ENCODE data around the gene TPCN2.
A peak's percentile ranks its signal among the peaks of the same experiment; 100 is the strongest.

TPCN2 gene

DNA sequence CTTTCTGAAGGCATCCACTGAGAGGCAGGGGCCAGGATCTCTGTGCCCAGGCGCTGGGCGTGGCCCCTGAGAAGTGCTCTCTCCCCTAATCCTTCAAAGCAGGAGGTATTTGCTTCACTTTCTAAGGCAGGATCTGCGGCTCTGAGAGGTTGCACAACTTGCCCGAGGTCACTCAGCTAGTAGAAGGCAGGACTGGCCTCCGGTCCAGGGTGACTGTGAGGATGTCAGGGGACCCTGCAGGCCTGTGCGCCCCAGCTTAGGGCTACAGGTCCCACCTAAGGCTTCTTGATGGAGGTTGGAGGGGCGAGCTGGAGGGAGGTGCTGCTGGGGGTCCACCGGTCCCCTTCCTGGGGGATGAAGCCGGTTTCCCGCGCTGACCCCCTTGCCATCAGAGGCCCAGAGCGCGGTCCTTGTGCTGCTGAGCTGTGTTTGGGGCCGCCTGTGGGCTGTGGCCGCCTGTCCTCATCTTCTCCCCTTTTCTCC lies 108.0 kb downstream of the TPCN2 start:
- no peak for TF ChIP-seq CTCF (IDR thresholded peaks at IDR 0.05)
- Histone ChIP-seq H3K27ac (peak overlapping the region; percentile 43 to 67), H3K4me3 (peak overlapping the region; percentile 50)
- DNase-seq (ENCODE audit: low spot score), result no peak

DNA sequence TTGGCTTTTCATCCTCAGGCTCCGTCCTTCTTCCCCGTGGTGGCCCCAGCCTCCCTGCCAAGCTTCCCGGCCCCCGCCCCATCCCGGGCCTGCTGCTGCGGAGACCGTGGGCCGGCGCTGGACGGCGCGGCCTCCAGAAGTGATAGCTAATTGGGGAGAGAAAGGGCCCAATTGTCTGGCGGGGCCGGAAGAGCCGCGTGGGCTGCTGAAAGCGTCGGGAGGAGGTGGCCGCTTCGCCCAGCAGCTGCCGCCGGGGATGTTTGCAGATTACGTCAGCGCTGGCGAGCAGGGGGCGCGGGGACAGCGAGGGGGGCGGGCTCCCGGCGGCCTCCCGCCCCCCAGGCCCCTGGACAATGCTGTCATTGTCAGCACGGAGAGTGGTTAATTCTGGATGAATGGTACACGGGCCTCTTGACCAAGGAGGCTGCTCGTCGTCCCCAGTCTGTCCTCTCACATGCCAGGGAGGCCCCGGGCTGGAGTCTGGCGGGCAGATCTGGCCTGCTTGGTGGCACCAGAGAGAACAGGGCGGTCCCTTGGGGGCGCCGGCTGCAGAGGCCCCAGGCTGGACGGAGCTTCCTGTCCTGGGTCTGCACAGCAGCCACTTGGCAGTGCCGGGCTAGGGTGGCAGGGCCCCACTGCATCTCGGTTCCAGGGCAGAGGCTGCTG lies 108.6 kb downstream of the TPCN2 start:
- peak overlapping the region; percentile 50 for H3K4me3 ChIP-seq
- peak overlapping the region; percentile 43 to 67 for H3K27ac ChIP-seq
- no peak for TF ChIP-seq CTCF (IDR thresholded peaks at IDR 0.05)
- DNase-seq (ENCODE audit: low spot score), result no peak

DNA sequence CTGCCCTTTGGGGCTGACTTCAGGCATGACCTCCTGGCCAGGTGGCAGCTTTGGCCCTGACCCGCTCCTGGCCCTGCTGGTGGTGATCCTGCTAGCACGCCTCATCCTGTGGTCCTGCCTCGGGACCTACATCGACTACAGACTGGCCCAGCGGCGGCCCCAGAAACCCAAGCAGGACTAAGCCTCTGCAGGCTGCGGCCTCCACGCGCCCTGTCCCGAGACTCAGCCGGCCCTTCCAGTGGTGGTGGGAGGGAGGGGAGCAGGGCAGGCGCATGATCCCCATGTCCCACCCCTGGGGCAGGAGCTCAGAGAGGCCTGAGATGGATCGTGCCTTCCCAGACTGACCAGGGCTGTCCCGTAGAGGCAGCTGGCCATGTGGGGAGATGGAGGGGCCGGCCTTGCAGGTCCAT lies 109.1 kb downstream of the TPCN2 start:
- no peak for DNase-seq (ENCODE audit: low spot score)
- H3K27ac ChIP-seq, result peak overlapping the region; percentile 43 to 67
- no peak for TF ChIP-seq CTCF (IDR thresholded peaks at IDR 0.05)
- peak overlapping the region; percentile 50 for H3K4me3 ChIP-seq

DNA sequence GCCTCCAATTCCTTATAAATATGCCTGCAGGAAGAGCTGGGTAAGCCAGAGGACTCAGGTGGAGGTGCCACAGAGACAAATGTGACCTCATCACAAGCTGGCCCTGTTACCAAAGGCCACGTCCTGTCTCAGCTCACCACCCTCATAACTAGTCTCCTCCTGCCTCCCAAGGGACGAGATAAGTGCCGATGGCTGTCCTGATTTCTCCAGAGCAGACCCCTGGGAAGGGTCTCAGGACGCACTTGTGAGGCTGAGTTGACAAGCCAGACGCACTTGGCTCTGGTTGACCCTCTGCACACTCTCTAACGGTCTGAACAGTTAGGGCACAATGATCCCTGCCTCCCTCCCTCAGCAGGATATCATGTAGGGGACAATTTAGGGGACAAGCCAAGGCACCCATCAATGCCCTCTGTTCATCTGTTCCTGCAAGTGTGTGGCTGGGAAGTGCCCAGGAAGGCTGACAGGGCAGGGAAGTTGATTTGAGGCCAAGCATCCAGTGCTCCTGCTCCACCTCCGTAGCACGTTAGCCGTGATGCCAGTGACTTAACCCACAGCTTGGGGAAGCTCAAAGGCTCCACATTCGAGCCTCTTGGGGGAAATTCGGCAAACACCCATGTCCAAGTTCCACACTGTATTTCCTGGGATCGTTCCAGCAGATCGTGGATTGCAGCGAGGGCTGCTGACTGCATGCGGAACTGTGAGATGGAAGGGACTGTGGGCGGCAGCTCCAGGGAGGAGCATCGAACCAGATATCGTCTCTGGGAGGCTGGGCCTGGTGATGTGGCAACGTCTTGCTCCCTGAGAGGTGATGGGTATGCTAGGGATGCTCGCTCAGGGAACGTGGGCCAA lies 109.8 kb downstream of the TPCN2 start:
- H3K27ac ChIP-seq, result peak overlapping the region in 1 of 2 donors; percentile 67
- no peak for DNase-seq (ENCODE audit: low spot score)
- TF ChIP-seq CTCF (IDR thresholded peaks at IDR 0.05), result no peak
- no peak overlapping the region for H3K4me3 ChIP-seq

- H3K4me3 ChIP-seq, result no peak overlapping the region
- no peak overlapping the region for H3K27ac ChIP-seq
- TF ChIP-seq CTCF (IDR thresholded peaks at IDR 0.05), result no peak
- no peak for DNase-seq (ENCODE audit: low spot score)
These were observed 110.6 kb downstream of the TPCN2 start for GRCh38 chr11:69159150-69159852.

DNA sequence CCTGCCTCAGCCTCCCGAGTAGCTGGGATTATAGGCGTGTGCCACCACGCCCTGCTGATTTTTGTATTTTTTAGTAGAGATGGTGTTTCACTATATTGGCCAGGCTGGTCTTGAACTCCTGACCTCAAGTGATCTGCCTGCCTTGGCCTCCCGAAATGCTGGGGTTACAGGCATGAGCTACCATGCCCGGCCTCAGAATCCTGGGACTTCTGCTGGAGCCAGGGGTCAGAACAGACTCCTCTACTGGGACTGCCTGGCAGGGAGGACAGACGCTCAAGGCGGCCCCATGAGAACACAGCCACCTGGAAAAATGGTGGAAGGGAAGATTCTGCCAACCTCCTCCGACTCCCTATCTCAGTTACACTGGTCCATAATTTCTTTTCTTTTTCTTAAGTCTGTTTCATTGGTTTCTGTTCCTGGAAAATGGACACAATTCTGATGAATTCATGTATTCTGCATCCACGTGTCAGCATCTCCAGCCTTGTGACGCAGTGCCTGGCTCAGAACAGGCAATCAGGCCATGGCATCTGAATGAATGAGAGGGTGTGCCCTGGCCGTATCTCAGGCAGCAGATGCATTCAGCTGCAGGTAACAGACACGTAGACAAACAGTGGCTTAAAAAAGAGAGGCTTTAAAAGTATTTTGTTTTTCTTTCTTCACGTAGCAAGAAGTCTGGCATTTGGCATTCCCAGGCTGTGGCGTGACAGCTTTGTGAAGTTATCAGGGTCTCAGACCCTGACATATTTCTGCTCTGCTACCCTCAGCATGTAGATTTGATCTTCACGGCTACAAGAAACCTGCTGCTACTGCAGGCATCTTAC lies 111.8 kb downstream of the TPCN2 start:
- Histone ChIP-seq H3K4me3 (no peak overlapping the region), H3K27ac (no peak overlapping the region)
- DNase-seq (ENCODE audit: low spot score), result no peak
- no peak for TF ChIP-seq CTCF (IDR thresholded peaks at IDR 0.05)

Measured in coronary artery (tissue), 2 donors.